HG03103 (cell line): ENCODE data around the gene DUOX2.
"Not testable (repeated sequence)": the region's sequence is repeated elsewhere in the genome, so short reads cannot be mapped to it uniquely, and the experiment has no call there.

Experiments used
- ATAC-seq: cut with Tn5 transposase; IDR thresholded peaks from one replicate; pipeline ENCODE4 v1.9.1; 2021; ENCODE audit warnings: low read depth; ENCODE audit not compliant: unreplicated experiment

DUOX2 gene

DNA sequence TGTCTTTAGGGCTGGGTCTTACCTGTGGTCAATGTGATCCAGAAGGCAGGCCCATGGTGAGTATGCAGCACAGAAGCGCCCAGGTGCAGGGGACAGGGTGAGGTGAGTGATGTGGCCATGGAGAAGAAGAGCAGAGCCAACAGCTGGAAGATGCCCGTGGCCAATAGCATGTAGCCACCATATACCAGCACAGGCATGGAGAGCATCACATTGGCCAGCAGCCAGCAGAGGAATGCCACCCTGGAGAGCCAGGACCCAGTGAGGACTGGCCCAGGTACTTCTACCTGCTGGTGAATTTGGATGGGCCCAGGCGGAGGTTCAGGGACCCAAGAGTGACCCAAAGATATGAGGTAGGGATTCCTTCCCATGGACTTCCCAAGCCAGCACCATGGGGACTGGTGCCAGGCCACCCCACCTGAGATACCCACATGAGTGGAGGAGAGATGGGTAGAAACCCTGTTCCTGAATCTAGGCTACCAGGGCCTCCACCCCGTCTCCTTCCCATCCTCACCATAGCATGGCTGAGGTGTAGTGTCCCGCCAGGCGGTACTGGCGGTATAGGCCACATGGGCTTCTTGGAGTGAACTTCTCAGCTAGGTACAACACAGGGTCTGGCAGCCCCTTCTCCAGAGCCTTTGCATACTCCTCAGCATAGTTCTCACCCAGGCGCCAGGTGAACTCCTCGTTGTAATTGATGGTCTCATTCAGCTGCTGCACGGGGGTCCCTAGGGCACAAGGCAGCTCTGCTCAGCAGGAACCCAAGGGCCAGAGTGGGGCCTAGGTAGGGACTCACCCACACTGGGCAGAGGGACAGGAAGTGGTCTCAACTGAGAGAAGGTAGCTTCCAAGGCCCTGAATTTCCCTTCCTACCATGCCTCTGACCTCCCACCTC, 6.4 kb upstream of the DUOX2 start:
- ATAC-seq, result no peak

- no peak for ATAC-seq
Measured at GRCh38 chr15:45118996-45119395, 5.0 kb upstream of the DUOX2 start.

DNA sequence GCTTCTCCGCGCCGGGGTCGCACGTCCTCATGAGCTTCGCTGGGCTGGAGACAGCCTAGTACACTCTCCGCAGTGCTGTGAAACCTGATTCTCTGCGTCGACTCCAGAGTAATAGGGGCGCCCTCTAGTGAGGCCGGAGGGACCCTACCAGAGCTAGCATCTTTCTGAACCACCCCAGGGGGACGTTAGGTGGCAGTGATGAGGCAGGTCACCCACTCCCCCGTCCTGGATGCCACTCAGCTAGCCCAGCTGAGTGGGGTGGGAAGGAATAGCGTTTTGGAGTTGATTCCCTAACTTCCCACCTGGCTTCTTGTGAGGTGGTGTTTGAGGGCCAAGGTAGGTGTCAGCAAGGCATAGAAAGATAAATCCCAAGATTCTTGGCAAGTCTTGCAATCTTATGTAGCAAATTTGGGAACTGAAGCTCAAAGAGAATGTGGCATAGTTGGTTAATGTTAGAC, 4.2 kb upstream of the DUOX2 start:
- ATAC-seq, result peak; percentile 74

GRCh38 chr15:45117308-45118130, 3.5 kb upstream of the DUOX2 start:
- ATAC-seq, result no peak

GRCh38 chr15:45116482-45117307, 2.7 kb upstream of the DUOX2 start:
- no peak for ATAC-seq

GRCh38 chr15:45116006-45116481, 2.1 kb upstream of the DUOX2 start:
- ATAC-seq, result no peak

GRCh38 chr15:45115312-45115820, 1.4 kb upstream of the DUOX2 start:
- ATAC-seq, result no peak

DNA sequence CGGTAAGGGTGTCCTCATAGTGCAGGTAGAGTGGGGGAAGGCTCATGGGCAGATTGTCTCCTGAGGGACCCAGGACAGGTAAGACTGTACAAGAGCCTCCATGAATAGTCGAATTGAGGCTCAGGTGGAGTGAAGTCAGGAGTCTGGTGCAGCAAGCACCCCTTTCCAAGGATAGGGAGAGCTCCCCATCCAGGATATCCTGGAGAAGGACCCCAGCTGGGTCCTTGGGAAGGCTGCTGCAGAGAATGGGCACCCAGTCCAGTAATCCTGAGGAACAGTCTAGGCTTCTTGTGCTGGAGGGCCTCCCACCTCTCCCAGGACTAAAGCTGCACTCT, 746 bp upstream of the DUOX2 start:
- ATAC-seq, result no peak

DNA sequence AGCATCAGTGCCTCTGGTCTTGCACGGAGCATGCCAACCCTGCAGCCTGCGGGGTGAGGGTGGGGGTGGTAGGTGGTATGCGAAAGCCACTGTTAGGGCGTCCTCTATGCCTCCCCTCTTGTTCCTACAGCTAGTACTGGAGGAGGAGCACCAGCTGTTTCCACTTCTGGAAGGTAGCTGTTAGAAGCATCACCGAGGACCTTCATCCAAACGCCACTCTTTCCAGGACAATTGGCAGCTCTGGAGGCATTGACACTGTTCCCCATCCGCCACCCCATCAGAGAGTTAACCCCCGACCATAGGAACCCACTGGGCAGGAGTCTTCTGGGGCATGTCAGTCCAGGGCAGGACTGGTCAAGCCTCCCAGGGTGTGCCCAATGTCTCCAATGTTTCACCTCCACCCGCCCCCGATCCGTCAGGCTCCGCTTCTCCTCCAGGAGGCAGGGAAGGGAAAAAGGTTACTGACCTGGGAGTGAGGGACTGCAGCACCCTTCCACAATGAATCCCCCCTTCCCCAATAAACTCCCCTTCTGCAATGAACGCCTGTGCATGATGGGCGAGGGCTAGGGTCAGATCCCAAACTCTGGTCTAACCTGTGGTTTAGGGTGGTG, 487 bp downstream of the DUOX2 start:
- no peak for ATAC-seq

DNA sequence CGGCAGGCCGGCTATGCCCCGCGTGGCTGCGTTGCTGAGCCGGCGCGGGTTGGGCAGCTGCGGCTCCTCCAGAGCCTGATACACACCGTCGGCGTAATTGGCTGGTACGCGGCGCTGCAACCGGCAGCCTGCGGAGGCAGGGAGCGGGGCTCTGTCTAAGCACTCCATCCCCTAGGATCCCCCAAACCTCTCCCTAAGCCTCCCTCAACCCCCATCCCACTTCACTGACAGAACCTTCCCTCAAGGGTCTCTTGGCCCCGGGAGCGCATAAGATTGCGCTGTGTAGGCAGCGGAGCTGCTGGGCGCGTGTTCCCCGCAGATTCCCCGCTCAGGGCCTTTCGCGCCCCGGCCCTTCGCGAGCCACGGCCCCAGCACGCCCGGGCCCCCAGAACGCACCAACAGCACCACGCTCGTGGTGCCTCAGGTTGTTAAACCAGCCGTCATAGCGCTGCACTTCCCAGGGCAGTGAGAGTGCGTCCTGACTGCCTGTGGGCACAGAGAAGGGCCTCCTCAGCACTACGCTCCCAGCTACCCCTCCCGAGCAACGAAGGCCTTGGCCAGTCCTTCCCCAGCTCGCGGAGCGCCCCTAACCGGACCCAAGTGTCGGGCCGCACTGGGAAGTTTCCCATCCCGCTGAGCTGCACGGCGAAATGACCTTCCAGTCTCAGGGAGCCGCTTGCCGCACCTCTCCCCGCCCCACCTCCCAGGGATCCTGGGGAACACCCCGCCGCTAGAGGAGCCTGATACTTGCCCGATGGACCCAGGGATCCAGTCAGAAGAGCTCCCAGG, 1.2 kb downstream of the DUOX2 start:
- ATAC-seq, result no peak

- no peak for ATAC-seq
Measured at GRCh38 chr15:45112143-45112590, 1.8 kb downstream of the DUOX2 start.

- ATAC-seq, result no peak
Measured at GRCh38 chr15:45111390-45112142, 2.4 kb downstream of the DUOX2 start.

DNA sequence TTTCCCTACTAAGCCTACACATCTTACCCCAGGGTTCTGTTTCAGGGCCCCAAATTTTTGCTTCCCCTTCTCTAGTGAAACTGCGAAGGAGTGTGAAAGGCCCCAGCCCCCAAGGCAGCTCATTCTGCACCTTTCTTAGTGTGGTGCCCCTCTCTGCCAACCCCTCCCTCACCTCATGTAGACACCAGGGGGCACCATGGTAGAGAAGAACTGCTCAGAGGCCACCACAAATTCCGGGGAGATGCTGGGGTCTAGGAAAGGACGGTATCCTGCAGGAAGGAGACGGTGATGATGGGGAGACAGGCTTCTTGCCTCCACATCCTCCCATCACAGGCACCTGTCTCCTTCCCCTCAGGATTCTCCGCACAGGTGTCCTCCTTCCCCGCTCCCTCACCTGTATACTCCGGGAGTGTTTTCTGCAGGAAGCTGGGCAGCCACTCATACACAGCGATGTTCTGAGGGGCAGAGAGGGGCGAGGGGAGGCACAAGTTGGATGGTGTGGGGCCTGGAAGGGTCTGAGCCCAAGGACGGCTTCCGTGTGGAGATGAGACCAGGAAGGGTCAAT, 3.6 kb downstream of the DUOX2 start:
- no peak for ATAC-seq

GRCh38 chr15:45107941-45108630, 5.9 kb downstream of the DUOX2 start:
- no peak for ATAC-seq

DNA sequence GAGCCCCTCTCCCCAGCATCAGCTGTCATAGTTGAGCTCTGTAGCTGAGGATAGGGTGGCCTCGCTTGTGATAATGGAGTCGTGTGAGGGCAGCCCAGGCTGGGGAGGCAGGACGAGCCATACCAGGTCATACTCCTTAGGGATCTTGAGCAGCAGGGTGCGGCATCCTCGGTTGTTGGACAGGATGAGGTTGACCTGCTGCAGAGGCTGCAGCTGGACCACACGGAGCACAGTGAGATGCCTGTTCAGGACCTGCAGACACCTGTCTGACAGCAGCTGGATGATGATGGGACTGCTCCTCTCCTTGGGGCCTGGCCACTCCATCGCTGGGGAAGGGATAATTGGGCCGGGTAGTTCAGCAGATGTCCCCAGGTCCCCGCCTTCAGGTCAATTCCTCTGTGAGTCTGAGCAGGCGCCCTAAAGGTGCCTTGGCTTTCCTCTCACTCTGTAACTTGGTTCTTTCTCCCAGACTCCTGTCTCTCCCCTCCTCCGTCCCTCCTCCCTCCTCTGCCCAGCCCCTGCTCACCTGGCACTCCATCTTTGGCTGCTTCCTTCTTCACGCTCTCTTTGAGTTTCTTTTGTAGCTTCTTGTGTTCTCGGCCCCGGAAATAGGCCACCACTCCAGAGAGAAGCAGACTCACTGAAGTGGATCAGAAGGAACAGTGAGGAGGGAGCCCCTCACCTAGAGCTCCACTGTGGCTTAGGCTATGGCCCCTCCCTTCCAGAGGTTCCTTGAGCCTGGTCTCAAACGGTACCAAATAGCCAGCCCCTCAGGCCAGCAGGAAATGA, 7.8 kb downstream of the DUOX2 start:
- no peak for ATAC-seq

DNA sequence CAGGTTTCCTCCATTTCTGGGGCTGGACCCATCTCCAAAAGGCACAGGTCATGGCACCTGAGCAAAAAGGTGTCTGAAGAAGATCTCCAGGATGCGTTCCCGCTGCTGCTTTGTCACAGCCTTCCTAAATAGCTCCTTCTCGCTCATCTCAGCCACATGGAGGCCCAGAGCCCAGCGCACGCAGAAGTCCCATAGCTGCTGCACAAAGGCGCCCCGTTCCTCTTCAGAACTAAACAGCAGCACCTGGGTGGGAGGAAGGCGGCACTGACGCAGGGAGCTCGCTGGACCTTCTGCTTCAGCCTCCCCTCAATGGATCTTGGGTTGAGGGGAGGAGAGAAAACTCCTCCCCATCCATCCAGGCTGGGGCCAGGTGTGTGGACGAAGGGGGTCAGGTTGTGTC, 8.4 kb downstream of the DUOX2 start:
- ATAC-seq, result no peak

DNA sequence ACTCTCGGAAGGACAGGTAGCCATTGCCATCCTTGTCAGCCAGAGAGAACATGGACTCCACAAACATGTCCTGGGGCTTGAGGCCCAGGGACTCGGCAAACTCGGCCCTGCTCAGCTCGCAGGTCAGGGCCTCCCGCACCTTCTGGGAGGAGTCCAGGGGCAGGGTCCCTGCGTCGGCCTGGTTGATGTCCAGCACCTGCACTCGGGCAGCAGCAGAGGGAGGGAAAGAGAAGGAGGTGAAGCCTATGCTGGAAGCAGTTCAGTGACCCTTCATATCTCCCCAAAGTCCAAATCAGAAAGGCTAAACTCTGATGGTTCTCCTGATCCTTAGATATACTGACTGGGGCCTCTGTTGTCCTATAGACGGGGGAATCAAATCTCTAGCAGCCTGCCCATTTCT, 9.8 kb downstream of the DUOX2 start:
- ATAC-seq, result not testable (repeated sequence)
